Measurements from ENCODE around the gene MARCHF4. TPM values are rescaled to one million over a fixed set of nuclear protein-coding genes. Genes with fewer than 3 reads are reported as not detected.

The MARCHF4 gene
- total RNA-seq, 2 donors from 2014 or later = 0.51 to 0.86 TPM

DNA sequence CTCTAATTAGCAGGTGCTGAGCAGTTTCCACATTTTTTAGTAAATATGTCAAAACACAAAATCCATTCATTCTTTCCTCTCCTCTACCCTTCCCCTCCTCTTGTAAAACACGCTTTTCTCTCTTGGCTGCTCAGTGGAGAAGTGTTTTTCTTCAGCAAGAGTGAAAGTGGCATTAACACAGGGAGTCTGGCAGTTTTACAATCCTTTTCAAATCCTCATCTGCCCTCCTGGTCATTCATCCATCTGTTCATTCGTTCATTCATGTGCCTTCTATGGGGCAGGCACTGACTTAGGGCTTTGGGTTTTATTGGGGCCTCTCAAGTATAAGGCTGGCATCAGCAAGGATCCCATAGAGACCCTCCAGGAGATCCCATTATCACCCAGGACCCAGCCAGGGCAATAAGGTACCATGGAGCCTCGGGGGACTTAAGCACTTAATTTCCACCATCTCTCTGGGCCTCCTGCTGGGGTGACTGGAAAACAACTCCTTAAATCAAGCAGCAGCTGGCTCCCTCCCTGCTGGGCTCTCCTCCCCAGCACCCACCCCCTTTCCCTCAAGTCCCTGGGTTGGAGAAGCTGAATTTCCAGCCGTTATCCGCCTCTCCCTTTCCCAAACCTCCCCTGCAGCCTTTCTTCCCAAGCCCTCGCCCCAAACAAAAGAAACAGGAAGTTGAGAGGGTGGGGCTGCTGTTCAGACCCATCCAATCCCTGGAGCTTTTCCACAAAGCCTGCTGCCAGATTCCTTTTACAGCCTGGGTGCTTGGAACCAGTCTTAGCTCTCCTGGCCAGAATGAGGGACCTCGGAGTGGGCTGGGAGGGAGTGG, 32.6 kb downstream of the MARCHF4 start:
- Mint-ChIP-seq H3K9me3 (no peaks in the 10 kb centered on the region), H3K36me3 (ENCODE audit: low read depth) (no peaks in the 10 kb centered on the region), H3K27ac (peak overlapping the region; percentile 65), H3K4me1 (peaks cover 43% of the 10 kb centered on the region), H3K27me3 (ENCODE audit: insufficient read depth) (peaks cover 5% of the 10 kb centered on the region), H3K4me3 (no peak overlapping the region)
- peak; percentile 92 for DNase-seq
- H3K27ac ChIP-seq (ENCODE audit: low read depth, low read length) = peak overlapping the region; percentile 57
- TF ChIP-seq, protein P1, sequence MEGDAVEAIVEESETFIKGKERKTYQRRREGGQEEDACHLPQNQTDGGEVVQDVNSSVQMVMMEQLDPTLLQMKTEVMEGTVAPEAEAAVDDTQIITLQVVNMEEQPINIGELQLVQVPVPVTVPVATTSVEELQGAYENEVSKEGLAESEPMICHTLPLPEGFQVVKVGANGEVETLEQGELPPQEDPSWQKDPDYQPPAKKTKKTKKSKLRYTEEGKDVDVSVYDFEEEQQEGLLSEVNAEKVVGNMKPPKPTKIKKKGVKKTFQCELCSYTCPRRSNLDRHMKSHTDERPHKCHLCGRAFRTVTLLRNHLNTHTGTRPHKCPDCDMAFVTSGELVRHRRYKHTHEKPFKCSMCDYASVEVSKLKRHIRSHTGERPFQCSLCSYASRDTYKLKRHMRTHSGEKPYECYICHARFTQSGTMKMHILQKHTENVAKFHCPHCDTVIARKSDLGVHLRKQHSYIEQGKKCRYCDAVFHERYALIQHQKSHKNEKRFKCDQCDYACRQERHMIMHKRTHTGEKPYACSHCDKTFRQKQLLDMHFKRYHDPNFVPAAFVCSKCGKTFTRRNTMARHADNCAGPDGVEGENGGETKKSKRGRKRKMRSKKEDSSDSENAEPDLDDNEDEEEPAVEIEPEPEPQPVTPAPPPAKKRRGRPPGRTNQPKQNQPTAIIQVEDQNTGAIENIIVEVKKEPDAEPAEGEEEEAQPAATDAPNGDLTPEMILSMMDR (conservative IDR thresholded peaks at IDR 0.05) = peak; percentile 30
- H3K36me3 ChIP-seq (ENCODE audit: control insufficient read depth, insufficient read depth, low read length) = no peaks in the 10 kb centered on the region
- 0 to 33% methylated on average over 1 to 7 of the region's 7 CpGs for WGBS, 2 experiments (ENCODE audit: insufficient coverage in 1 of 2, insufficient read length in 1 of 2)
- H3K9ac ChIP-seq (ENCODE audit: extremely low read depth, low read length, poor library complexity, severe bottlenecking) = no peak overlapping the region
- H3K4me1 ChIP-seq (ENCODE audit: control insufficient read depth, insufficient read depth, low read length) = peaks cover 17% of the 10 kb centered on the region
- H3K27me3 ChIP-seq (ENCODE audit: control insufficient read depth, insufficient read depth, low read length, poor library complexity, severe bottlenecking) = no peaks in the 10 kb centered on the region
- H3K4me3 ChIP-seq (ENCODE audit: low read length) = no peak overlapping the region
- H3K9me3 ChIP-seq (ENCODE audit: control insufficient read depth, low read length) = no peaks in the 10 kb centered on the region

DNA sequence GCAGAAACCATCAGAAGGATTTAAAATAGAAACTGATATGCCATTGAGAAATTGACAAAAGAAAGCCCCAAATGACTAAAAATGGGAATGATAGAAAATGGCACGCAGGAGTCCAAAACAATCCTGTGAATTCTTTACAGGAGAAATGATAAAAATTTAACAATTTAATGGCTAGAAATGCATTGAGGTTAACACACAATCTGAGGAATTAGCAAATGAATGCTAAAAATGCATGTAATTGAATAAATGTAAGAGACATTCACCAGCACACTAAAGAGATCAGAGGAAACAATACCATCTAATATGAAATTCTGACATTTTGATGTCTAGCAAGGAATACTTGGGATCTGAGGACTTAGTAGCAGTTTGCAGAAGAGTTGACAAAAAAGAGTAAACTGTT, 37.0 kb downstream of the MARCHF4 start:
- TF ChIP-seq, protein P1 (conservative IDR thresholded peaks at IDR 0.05) = no peak
- Mint-ChIP-seq H3K4me1 (peaks cover 16% of the 10 kb centered on the region), H3K36me3 (ENCODE audit: low read depth) (no peaks in the 10 kb centered on the region), H3K4me3 (no peak overlapping the region), H3K27me3 (ENCODE audit: insufficient read depth) (peaks cover 5% of the 10 kb centered on the region), H3K9me3 (no peaks in the 10 kb centered on the region), H3K27ac (no peak overlapping the region)
- DNase-seq = no peak
- WGBS, 2 experiments (ENCODE audit: insufficient coverage in 1 of 2, insufficient read length in 1 of 2) = 78 to 89% methylated on average over 1 of the region's 1 CpG
- Histone ChIP-seq H3K9me3 (ENCODE audit: control insufficient read depth, low read length) (no peaks in the 10 kb centered on the region), H3K4me1 (ENCODE audit: control insufficient read depth, insufficient read depth, low read length) (peaks cover 3% of the 10 kb centered on the region), H3K27me3 (ENCODE audit: control insufficient read depth, insufficient read depth, low read length, poor library complexity, severe bottlenecking) (no peaks in the 10 kb centered on the region), H3K27ac (ENCODE audit: low read depth, low read length) (no peak overlapping the region), H3K36me3 (ENCODE audit: control insufficient read depth, insufficient read depth, low read length) (no peaks in the 10 kb centered on the region), H3K9ac (ENCODE audit: extremely low read depth, low read length, poor library complexity, severe bottlenecking) (no peak overlapping the region), H3K4me3 (ENCODE audit: low read length) (no peak overlapping the region)

DNA sequence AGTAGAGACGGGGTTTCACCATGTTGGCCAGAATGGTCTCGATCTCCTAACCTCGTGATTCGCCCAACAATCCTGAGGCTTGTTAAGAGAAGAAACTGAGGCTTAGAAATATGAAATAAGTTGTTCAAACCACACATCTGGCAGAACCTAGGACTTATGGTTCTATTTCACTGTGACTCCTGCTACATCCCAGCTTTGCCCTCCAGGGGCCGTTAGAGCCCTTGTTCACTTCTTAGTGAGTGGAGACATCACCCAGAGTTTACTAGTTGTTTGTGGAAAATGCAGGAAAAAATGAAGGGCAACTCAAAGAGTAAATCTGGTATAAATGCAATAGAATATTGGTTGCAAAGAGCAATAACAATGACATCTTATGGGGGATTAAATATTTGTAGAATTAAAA, 43.9 kb downstream of the MARCHF4 start:
- H3K4me1 Mint-ChIP-seq = no peaks in the 10 kb centered on the region
- WGBS, 2 experiments (ENCODE audit: insufficient coverage in 1 of 2, insufficient read length in 1 of 2) = 80 to 87% methylated on average over 5 of the region's 5 CpGs
- no peaks in the 10 kb centered on the region for H3K27me3 ChIP-seq (ENCODE audit: control insufficient read depth, insufficient read depth, low read length, poor library complexity, severe bottlenecking)
- TF ChIP-seq, protein P1 (conservative IDR thresholded peaks at IDR 0.05) = peak; percentile 66
- DNase-seq = no peak
- H3K27ac Mint-ChIP-seq = no peak overlapping the region
- H3K27me3 Mint-ChIP-seq (ENCODE audit: insufficient read depth) = peaks cover 1% of the 10 kb centered on the region
- H3K9ac ChIP-seq (ENCODE audit: extremely low read depth, low read length, poor library complexity, severe bottlenecking) = no peak overlapping the region
- H3K4me3 Mint-ChIP-seq = no peak overlapping the region
- H3K36me3 Mint-ChIP-seq (ENCODE audit: low read depth) = peaks cover 4% of the 10 kb centered on the region
- H3K36me3 ChIP-seq (ENCODE audit: control insufficient read depth, insufficient read depth, low read length) = no peaks in the 10 kb centered on the region
- H3K27ac ChIP-seq (ENCODE audit: low read depth, low read length) = no peak overlapping the region
- H3K4me3 ChIP-seq (ENCODE audit: low read length) = no peak overlapping the region
- H3K9me3 ChIP-seq (ENCODE audit: control insufficient read depth, low read length) = peaks cover 6% of the 10 kb centered on the region
- no peaks in the 10 kb centered on the region for H3K4me1 ChIP-seq (ENCODE audit: control insufficient read depth, insufficient read depth, low read length)
- peaks cover 11% of the 10 kb centered on the region for H3K9me3 Mint-ChIP-seq

Measured in endodermal cell (in vitro differentiated cells).